ENCODE data around the gene CFAP57.

The CFAP57 gene

DNA sequence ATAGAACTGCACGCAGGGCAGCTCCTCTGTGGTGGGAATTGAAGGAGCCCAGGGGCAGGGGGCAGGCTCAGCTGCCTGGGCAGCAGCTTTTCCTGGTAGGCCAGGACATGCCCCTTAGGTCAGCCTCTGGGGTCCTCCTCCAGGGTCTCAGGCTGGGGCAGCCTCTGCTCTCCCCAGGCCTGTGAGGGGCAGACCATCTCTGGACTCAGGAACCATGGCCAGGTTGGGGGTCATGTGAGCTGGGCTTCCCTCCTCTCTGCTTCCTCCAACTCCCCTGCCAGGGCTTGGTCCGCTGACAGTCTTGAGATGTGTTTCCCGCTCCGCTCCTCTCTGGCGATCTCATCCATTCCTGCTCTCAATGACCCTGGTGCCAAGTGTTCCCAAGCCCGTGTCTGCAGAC, 107.5 kb downstream of the CFAP57 start:
- DNase-seq = no peak

DNA sequence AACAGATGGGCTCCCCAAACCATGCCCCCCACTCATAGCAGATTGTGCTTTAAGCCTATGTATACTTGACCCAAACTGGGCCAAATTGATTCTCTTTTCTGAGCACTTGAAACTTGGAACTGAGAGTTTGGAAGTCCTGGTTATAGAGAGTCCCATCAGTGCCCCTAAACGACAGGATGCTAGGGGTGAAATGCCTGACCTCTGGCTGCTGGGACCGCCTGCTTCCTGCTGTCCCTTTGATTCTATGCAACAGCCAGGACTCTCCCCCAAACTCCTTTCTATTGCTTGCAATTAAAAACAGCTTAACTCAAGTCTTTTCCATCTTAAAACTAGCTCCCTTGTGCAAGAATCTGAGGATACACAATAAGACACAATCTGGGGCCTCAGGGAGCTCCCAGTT, 108.6 kb downstream of the CFAP57 start:
- no peak for DNase-seq

DNA sequence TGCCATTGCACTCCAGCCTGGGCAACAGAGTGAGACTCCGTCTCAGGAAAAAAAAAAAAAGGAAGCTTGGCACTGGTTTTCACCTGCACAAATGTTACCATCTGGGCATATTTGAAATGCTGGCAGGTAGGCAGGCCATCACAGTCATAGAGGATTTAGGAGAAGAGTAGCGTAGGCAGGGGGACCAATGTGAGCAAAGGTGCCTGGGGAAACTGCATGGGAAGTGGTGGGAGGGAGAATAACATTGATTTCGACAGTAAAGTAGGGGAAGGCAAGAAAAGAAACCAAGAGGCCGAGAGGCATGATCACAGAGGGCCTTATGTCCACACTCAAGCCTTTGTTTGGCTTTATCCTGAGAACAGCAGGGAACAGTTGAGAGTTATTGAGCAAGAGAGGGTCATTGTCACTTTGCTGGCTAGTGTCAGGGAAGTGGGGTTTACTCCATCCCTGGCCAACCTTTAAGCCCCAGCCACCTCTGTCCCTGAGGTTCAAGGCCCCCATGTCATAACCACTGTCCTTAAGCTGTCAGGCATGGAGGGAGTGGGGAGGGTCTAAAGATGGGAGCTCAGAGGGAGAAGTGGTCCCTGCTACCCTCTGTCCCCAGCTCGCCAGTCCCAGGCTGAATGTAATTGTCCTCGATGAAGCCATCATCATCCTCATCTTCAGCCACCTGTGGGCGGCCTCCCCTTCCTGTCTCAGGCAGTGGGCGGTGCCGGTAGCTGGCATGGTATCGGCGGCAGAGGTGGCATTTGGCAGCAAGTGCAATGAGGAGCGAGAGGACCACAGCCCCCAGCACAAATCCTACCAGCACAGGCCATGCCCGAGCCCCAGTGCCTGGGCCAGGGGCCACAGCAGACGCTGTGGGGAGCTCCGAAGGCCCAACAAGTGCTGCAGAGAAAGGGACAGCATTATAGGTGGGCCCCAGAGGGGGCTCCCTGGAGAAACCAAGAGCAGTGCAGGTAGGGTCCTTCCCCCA, 110.4 kb downstream of the CFAP57 start:
- no peak for DNase-seq

DNA sequence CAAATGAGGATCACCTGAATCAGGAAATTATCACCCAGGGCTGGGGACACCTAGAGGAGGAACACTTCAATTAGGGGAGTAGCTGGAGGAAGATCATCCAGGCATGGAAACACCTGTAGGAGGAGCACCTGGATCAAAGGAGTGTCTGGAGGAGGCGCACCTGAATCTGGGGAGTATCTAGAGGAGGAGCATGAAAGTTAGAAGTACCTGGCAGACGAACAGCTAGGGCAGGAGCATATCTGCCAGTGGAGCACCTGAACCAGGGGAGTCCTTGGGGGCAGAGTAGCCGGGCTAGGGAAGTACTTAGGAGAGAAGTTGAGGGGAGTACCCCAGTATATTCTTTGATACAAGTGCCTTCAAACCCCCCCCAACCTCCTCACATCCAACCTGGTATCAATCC, 111.9 kb downstream of the CFAP57 start:
- DNase-seq = no peak

DNA sequence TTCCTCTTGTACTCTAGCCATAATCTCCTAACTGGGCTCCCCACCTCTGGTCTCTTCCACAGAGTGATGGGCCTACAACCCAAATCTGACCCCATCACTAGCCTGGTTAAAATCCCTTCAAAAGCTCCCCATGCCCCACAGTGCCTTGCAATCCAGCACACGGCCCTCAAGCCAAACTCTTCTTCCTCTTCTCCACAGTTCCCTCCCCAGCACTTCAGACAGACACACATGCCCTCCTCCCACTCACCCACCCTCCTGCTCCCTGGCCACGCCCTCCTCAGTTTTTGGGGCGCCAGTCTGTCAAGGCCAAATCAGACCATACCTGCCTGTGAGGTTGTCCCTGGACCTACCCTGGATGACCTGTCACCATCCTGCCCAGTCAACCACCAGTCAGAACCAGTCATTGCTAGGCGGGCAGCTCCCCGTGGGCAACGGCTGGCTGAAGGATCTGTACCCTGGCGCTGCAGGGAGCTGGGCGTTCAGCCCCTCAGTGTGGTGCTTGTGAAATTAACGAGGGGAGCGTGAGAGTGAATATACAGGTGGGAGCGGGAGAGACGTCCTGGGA, 112.5 kb downstream of the CFAP57 start:
- no peak for DNase-seq

DNA sequence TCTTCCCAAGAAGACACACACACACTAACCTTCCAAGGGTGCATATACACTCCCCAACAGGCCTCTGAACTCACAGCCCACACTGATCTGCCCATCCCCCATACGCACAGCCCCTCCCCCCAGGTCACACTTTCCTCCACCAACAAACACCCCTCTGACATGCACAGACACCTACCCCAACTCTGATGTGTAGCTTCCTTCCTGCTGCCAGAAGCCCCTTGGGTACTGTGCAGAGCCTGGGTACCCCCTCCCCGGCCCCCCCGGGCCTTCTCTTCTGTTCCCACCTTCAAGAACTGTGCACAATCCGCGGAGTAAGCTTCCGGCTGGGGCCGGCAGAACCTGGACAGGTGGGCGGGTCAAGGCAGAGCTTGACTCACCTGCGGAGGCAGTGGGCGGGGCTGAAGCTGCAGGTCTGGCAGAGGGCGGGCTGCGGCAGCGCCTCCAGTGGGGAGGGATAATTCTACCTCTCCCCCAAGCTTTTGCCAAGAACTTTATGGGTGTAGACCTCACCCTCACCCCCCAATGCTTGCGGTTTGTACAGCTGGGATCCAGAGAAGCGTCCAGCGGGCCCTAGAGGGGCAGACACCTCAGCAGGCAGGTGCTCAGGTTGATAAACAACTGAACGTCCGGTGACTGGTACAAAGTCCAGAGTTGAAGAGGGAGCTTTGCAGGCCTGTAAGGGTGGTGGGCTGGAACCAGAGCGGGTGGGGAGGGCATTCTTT, 113.3 kb downstream of the CFAP57 start, which contains the start of gene C1orf210:
C1orf210 (minus strand) TSS at position 313 of the 722 bp plus-strand sequence. CDS start 2,311 bp downstream, outside the sequence.
- DNase-seq = no peak

DNA sequence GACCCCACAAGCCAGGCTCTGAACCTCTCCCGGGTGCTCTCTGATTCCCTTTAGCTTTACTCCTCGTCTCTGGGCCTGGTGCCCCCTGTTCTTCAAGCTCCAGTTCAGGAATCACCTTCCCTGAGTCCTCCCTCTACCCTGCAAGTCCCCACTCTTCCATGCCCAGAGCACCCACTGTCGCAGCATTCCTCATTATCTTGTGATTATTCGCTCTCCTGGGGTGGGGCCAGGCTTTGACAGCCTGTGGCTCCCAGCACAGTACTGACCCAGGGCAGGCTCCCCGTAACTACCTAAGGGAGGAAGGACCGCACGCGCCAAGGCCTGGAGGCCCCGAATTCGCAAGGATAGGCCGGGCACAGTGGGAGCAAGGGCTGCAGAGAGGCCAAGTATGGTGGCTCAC, 114.0 kb downstream of the CFAP57 start:
- no peak for DNase-seq

DNA sequence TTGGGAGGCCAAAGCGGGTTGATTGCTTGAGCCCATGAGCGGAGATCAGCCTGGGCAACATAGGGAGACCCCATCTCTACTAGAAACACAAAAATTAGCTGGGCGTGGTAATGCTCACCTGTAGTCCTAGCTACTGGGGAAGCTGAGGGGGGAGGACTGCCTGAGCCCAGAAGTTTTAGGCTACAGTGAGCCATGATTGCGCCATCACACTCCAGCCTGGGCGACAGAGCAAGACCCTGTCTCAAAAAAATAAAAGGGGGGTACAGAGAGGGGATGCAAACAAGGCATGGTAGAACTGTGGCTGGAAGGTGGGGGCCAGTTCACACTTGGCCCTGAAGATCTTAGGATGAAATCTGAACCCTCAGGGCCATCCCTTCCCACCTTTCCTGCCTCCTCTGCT, 114.4 kb downstream of the CFAP57 start:
- no peak for DNase-seq

DNA sequence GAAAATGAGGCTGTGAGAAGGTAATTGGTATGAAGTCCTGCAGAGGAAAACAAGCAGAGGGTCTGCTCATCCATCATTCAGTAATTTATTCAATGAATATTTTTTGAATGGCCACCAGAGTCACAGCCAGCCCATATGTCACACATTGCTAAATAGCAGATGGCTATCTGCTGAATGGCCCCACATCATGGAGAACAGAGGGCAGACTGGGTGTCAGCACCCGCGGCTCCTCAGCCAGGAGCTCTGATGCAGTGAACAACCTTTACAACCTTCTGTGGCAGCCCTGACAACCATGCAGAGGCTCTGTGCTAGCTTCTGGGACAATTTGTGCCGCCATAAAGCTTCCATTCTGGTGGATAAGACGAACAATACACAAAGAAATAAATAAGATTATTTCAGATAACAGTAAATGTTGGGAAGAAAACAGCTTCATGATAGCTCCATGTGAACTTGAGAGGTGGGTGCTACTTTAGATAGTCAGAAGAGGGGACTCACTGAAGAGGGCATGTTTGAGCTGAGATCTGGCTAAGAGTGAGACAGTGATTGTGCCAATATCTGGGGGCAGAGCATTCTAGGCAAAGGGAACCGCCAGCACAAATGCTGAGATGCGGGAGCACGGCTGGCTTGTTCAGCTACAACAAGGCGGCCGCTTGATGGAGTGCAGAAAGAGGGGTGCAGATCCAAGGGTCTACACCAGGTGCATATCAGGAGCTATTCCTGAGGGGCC, 116.1 kb downstream of the CFAP57 start:
- DNase-seq = peak; percentile 54 to 70

DNA sequence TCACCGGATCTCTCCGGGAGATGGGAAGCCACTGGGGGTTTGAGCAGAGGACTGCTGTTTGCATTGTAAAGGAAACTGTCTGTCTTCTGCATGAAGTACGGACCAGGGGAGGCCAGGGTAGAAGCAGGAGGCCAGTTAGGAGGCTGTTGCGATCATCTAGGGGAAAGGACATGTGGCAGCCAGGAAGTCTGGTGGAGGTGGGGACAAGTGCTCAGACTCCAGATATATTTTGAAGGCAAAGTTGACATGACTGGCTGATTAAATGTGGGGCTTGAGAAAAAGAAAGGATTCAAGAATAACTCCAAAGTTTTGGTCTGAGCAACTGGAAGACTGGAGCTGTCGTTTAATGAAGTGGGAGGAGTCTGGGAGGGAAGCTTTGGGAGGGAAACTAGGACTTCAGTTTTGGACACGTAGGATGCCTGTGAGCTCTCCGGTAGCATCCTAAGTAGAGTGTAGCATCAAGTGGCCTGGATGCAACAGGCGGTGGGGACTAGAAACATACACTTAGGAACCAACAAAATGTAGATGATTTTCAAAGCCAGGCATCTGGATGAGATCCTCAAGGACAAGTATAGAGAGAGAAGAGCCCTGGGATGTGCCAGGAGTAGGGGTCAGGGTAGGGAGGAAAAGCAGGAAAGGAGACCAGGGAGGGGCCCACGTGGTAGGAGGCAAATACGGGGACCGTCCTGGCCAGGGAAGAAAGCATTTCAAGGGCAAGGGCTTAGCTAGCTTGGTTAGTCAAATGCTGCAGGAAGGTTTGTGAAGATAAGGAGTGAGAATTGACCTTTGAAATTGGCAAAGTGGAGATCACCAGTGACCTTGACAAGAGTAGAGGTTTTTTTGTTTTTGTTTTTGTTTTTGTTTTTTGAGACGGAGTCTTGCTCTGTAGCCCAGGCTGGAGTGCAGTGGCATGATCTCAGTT, 116.9 kb downstream of the CFAP57 start:
- no peak for DNase-seq

DNA sequence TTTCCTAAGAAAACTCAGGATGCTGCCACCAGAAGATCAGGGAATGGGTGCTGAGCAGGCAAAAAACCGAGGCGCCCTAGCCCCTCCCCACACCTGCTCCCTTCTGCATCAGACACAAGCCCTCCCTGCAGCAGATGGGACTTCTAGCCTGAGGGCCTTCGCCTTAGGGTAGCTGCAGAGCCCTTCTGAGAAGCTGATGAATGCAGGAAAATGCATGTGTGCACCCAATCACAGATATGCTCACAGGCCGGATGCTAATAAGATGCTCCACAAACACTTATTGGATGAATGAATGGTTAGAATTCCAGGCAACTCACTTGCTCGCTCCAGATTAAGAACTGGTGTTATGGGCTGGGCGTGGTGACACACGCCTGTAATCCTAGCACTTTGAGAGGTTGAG, 120.1 kb downstream of the CFAP57 start:
- peak in 1 of 2 experiments; percentile 65 for DNase-seq

DNA sequence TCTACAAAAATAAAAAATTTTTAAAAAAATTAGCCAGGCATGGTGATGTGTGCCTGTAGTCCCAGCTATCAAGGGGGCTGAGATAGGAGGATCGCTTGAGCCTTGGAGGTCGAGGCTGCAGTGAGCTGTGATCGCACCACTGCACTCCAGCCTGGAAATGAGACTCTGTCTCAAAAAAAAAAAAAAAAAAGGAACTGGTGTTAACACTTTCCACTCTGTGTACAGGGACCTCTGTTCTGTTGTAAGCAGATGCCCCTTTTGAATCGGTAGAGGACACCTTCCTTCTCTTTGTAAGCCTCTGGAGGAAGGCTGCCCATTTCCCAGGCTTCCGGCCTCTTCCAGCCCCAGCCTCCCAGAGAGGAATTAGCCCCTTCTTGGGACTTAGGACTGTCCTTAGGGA, 120.5 kb downstream of the CFAP57 start:
- DNase-seq = no peak

DNA sequence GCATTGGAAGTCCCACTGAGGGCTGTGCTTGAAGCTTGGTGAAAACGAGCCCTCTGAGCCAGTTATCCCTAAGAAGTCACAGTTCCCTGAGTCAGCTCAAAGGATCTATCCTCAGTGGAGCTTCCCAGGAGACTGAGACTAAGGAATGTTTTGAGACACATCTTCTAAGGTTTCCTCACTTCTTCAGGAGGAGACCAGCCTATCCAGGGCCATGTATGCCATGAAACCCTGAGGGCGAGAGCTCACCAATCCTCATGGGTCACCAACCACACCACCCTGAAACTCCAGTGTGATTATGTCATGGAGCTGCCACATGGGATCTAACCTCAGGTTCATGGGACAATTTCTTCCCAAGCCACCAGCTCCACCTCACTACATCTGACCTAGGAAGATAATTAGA, 121.0 kb downstream of the CFAP57 start:
- DNase-seq = no peak

DNA sequence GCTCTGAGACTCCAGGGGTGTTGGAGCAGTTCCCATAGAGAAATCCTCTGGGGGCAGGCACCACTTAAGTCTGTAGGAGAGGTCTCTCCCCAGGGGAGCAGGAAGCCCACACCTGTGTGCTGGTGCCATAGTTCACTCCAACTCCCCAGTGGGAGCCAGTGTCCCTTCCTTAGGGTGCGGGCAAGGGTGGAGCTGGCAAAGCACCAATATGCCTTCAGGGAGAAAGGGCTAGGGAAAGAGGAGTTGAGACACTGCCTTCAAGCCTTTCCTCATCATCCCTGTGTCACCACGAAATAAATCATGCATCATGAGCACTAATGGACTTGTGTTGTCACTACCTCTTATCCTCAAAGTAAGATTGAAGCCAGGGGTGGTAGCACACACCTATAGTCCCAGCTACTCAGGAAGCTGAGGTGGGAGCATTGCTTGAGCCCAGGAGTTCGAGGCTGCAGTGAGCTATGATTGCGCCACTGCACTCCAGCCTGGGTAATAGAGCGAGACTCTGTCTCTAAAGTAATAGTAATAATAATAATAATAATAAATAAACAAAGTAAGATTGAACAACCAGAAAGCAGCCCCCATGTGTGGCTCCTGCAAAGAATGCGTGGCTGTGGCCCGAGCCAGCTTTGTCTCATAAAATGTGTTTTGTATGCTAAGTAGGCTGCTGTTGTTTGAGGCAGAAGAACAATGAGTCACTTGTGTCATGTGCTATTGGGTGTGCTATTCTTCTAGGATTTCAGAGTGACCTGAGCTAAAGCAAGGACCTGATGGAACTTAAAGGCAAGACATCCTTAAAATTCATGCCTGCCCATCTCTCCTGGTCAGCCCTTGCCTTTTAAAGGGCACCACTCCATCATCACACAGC, 122.0 kb downstream of the CFAP57 start:
- no peak for DNase-seq

DNA sequence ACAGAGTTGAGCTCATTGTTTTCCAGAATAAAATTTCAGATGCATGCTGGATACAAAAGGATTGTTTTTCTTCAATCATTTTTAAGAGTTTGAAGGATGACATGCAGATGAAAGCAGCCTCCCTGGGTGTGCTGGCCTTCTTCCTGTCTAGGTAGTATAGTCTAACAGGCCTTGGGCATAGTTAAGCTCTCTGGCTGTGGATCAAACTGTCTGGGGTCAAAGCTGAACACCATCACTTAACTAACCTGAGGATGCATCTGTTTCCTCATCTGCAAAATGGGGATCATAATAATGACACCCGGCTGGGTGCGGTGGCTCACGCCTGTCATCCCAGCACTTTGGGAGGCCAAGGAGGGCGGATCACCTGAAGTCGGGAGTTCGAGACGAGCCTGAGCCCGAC, 122.6 kb downstream of the CFAP57 start:
- no peak for DNase-seq

DNA sequence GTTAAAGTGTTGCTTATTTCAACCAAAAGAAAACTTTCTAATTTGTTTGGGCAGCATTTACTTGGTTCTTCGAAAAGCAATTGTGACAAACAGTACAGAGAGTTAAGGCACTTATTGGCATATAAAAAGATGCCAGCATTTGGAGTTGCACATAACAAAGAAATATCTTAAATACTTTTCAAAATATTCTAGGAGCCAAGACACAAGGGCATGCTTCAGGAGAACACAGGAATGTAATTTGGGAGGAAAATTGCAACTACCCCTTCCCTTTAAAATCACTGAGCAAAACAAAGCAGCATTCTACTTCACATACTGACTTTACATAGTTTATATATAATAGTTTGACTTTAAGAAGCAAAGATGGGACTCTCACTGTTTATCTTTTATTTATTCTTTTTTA, 124.1 kb downstream of the CFAP57 start:
- DNase-seq = no peak

DNA sequence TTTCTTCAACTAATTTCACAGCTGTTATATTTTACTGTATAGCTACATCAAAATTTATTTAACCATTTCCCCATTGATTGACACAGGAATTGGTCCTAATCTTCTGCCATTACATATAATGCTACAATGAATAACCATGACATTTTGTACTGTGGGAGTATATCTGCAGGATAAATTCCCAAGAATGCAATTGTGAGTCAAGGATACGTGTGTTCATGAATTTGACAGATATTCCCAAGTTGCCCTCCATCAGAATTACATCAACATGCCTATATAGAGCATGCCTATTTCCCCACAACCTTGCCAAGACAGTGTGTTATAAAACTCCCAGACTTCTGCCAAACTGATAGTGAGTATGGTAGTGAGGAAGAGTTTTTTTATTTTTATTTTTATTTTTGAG, 125.9 kb downstream of the CFAP57 start:
- no peak for DNase-seq

DNA sequence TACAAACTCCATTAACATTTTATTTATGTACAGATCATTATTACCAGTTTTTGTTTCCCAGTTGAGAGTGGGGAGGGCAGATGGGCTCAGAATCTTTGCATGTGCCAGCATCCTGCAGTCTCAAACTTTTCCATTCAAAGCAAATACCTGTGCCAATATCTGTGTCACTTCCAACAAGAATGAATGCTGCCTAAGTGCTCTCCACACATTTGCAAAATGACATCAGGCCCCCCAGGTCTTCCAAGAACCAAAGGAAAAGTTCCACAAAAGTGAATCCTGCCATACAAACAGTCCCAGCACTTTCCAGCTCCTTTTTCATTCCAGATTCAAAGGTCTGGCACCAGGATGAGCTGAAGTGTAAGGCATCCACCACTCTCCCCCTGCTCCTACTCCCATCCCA, 127.0 kb downstream of the CFAP57 start:
- DNase-seq = no peak

DNA sequence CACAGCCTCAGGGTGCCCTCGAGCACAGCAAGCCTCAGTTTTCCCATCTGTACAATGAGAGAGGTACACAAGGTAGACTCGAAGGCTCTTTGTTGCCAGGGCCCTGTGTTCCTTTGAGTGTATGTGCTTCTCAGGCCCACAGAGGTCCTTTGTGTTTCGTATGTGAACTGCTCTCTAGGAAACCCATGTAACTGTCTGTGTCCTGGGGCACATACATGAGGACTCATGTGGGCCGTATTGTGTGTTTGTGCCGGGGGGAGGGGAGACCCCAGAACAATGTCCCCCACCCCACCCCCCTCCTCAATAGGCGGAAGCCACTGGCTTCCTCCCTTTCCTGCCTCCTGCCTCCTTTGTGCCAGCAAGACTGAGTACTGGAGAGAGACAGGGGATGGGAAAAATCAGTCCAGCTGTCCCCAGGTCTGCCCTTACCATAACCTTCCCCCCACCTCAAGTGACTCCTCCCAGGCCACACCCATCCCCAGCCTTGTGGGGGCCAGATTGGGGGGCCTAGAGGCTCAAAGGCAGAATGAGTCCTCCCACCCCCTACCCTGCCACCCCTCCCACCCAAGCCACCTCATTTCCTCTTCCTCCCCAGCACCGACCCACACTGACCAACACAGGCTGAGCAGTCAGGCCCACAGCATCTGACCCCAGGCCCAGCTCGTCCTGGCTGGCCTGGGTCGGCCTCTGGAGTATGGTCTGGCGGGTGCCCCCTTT, 128.4 kb downstream of the CFAP57 start, which contains the start of gene TIE1:
TIE1 (plus strand) TSS at position 605 of the 717 bp plus-strand sequence; CDS start at position 695, 90 bp downstream.
- DNase-seq = no peak

DNA sequence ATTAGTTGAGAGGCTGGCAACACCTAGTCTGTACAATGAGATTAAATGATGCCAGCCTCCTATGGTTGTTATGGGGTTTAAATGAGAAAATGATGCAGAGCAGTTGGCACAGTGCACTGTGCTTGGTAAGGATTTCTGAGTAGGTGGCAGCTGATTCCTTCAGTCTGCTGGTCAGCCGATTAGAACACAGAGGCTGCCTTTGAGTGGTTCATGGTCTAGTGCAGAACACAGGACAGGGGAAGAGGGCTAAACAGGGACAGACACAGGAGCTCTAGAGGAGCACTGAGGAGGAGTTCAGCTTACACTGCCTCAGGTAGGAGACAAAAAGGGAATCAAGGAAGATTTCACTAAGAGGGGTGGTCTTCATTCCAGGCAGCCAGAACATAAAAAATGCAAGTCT, 130.1 kb downstream of the CFAP57 start:
- DNase-seq = no peak

Data from NCI-H524 (cell line).